Activated B cell treated with CpG ODN at 0.5 μM for 24 hours (primary cell): ENCODE data around the gene C11orf42. TPM values are rescaled to one million over a fixed set of nuclear protein-coding genes. Genes with fewer than 3 reads are reported as not detected.

ENCODE experiments used
- ATAC-seq: fragments of 200-7000 bp; cut with Tn5 transposase; one replicate; pipeline ENCODE4 v1.10.0; 2021; ENCODE audit warnings: low read depth, mild to moderate bottlenecking, moderate library complexity
- CTCF ChIA-PET: fragments of 350-600 bp; sonication (Branson Sonifier 250); formaldehyde crosslinking; loops from one replicate; lab custom pipeline; 2021; ENCODE audit warnings: antibody characterized with exemption; lab: Charles Lee
- POLR2A ChIA-PET: fragments of 350-600 bp; sonication (Branson Sonifier 250); formaldehyde crosslinking; loops from one replicate; lab custom pipeline; 2021; ENCODE audit warnings: antibody characterized with exemption; lab: Charles Lee
- DNase-seq: peaks from one replicate; pipeline ENCODE4 v3.0.0; 2022
- H3K27ac Mint-ChIP-seq: one replicate; pipeline ENCODE4 v1.8.0; 2020; ENCODE audit warnings: mixed read lengths
- H3K27me3 Mint-ChIP-seq: one replicate; pipeline ENCODE4 v1.8.0; 2021; ENCODE audit warnings: mixed read lengths
- H3K36me3 Mint-ChIP-seq: one replicate; pipeline ENCODE4 v1.8.0; 2021; ENCODE audit warnings: low read depth, mixed read lengths
- H3K4me1 Mint-ChIP-seq: one replicate; pipeline ENCODE4 v1.8.0; 2021; ENCODE audit warnings: mixed read lengths
- H3K4me3 Mint-ChIP-seq: one replicate; pipeline ENCODE4 v1.8.0; 2020; ENCODE audit warnings: mild to moderate bottlenecking, mixed read lengths
- H3K9me3 Mint-ChIP-seq: one replicate; pipeline ENCODE4 v1.8.0; 2020; ENCODE audit warnings: mixed read lengths
- intact Hi-C: fragments of 100-400 bp; cut with micrococcal nuclease; formaldehyde crosslinking; loops from one replicate; pipeline ENCODE4 v1.15.1; 2024
- total RNA-seq: library from RNA; stranded (reverse); gene quantifications from 2 replicates; pipeline ENCODE4 v1.2.3, GENCODE V29; 2022
- TF ChIP-seq, protein P1 (sequence below): fragments of 200-600 bp; IDR thresholded peaks from one replicate; pipeline ENCODE4 v1.8.0; 2022; ENCODE audit warnings: antibody characterized with exemption, mild to moderate bottlenecking

The C11orf42 gene
- total RNA-seq, 1 donor from 2014 or later, result not detected

DNA sequence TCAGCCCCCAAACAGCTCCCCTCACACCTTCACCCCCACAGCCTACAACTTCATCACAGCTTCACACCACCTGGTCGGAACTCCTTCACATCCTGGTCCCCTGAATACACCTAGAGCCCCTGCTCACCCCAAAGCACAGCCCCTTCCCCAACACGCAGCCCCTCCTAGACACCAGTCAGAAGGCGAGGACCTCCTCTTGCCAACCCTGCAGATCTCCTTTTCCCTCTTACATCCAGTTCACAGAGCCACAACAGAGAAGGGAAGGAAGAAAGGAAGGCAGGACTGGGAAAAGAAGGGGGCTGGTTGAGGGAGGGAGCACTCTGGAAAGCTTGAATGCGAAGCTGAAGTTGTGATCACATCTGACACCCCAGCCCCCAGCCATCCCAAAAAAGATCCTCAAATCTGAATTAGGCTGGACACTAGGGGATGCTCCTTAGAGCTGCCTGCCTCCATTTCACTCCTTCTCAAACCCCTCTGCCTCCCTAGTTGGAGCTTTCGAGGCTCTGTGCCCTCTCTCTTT is 54.9 kb downstream of the C11orf42 start:
- no peaks in the 10 kb centered on the region for H3K36me3 Mint-ChIP-seq
- no peaks in the 10 kb centered on the region for H3K9me3 Mint-ChIP-seq
- ChIA-PET POLR2A (no interaction called here), CTCF (interaction anchor here (1.1 kb wide), 1 partner anchor 9 kb away, joined by 3 read pairs; no protein-coding TSS in a partner anchor)
- ATAC-seq (no peak), DNase-seq (no peak)
- H3K27ac Mint-ChIP-seq, result no peak overlapping the region
- H3K4me1 Mint-ChIP-seq, result peaks cover 11% of the 10 kb centered on the region
- intact Hi-C loops, result no loop called here
- TF ChIP-seq, protein P1, sequence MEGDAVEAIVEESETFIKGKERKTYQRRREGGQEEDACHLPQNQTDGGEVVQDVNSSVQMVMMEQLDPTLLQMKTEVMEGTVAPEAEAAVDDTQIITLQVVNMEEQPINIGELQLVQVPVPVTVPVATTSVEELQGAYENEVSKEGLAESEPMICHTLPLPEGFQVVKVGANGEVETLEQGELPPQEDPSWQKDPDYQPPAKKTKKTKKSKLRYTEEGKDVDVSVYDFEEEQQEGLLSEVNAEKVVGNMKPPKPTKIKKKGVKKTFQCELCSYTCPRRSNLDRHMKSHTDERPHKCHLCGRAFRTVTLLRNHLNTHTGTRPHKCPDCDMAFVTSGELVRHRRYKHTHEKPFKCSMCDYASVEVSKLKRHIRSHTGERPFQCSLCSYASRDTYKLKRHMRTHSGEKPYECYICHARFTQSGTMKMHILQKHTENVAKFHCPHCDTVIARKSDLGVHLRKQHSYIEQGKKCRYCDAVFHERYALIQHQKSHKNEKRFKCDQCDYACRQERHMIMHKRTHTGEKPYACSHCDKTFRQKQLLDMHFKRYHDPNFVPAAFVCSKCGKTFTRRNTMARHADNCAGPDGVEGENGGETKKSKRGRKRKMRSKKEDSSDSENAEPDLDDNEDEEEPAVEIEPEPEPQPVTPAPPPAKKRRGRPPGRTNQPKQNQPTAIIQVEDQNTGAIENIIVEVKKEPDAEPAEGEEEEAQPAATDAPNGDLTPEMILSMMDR, result no peak
- no peak overlapping the region for H3K4me3 Mint-ChIP-seq
- peaks cover 24% of the 10 kb centered on the region for H3K27me3 Mint-ChIP-seq

Other genes with a start within 250 kb of the C11orf42 start
- gene OR56A5, start 237.1 kb upstream of the C11orf42 start, total RNA-seq, result not detected in 2 replicates
- gene OR52L1, start 218.6 kb upstream of the C11orf42 start, total RNA-seq, result not detected in 2 replicates
- not detected in 2 replicates for gene OR56A4, start 198.6 kb upstream of the C11orf42 start, total RNA-seq
- not detected in 2 replicates for gene OR56A1, start 174.8 kb upstream of the C11orf42 start, total RNA-seq
- not detected in 2 replicates for gene OR56B4, start 97.9 kb upstream of the C11orf42 start, total RNA-seq
- gene OR52B2, start 35.2 kb upstream of the C11orf42 start, total RNA-seq, result not detected in 2 replicates
- not detected in 2 replicates for gene OR52W1, start 6.3 kb upstream of the C11orf42 start, total RNA-seq
- 27.7 and 32.8 TPM in 2 replicates for gene FHIP1B, start 29.1 kb downstream of the C11orf42 start, total RNA-seq
- 0.20 and 0.22 TPM in 2 replicates for gene CNGA4, start 33.5 kb downstream of the C11orf42 start, total RNA-seq
- not detected in 2 replicates for gene CCKBR, start 54.3 kb downstream of the C11orf42 start, total RNA-seq
- 0.55 TPM in 1 of 2 replicates, not detected in the other for gene CAVIN3, start 114.9 kb downstream of the C11orf42 start, total RNA-seq
- gene SMPD1, start 184.9 kb downstream of the C11orf42 start, total RNA-seq, result 14.1 and 16.9 TPM in 2 replicates
- 20.6 and 22.1 TPM in 2 replicates for gene APBB1, start 213.5 kb downstream of the C11orf42 start, total RNA-seq
- gene HPX, start 235.4 kb downstream of the C11orf42 start, total RNA-seq, result 0.40 TPM in 1 of 2 replicates, not detected in the other